AG09319 (cell line): Measurements from ENCODE around the gene CACNA2D3.

Source experiments
- DNase-seq: peaks from one replicate; pipeline ENCODE4 v3.0.0-alpha.2; 2010; ENCODE audit warnings: low read depth; ENCODE audit errors: extremely low read depth
- TF ChIP-seq, protein P1 (sequence below): IDR thresholded peaks from 2 replicates; pipeline ENCODE4 v1.5.1; 2011; ENCODE audit warnings: low read depth, mild to moderate bottlenecking, inconsistent platforms, low read length, moderate library complexity

The CACNA2D3 gene

DNA sequence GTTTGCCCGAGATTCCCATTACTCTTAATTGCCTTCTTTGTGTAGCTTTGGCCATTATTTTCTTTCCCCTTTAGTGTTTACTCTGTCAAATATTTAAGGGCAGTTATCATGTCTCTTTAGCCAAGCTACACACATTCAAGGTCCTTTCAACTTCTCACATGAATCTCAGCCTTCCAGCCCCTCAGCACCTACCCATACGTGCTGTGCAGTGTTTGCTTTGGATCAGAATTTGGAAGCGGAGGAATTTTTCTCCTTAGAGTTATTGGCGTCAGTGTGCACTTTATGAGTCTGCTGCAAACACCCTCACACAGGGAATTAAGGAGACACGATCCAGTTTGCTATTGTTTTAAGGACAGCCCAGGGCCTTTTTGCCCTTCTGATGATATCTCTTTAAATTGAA, 231.6 kb downstream of the CACNA2D3 start:
- DNase-seq, result no peak
- TF ChIP-seq, protein P1, sequence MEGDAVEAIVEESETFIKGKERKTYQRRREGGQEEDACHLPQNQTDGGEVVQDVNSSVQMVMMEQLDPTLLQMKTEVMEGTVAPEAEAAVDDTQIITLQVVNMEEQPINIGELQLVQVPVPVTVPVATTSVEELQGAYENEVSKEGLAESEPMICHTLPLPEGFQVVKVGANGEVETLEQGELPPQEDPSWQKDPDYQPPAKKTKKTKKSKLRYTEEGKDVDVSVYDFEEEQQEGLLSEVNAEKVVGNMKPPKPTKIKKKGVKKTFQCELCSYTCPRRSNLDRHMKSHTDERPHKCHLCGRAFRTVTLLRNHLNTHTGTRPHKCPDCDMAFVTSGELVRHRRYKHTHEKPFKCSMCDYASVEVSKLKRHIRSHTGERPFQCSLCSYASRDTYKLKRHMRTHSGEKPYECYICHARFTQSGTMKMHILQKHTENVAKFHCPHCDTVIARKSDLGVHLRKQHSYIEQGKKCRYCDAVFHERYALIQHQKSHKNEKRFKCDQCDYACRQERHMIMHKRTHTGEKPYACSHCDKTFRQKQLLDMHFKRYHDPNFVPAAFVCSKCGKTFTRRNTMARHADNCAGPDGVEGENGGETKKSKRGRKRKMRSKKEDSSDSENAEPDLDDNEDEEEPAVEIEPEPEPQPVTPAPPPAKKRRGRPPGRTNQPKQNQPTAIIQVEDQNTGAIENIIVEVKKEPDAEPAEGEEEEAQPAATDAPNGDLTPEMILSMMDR, result no peak

DNA sequence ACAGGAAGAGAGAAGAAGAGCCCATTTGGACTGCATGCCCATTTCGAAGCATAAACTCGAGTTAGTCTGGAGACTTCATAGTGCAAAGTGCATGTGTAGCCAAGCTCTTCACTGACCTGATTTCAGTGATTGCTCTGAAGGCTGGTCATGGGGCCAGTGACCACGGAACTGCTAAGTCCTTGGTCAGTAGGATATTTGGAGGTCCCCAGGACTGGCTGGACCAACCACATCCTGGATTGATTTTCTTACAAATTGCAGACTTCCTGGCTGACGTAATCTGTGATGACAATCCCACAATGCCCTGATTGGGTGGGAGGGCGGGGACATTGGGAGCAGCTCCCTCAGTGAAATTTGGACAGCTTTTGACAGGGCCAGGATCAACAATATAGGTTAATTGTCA, 233.4 kb downstream of the CACNA2D3 start:
- no peak for DNase-seq
- TF ChIP-seq, protein P1, result no peak

DNA sequence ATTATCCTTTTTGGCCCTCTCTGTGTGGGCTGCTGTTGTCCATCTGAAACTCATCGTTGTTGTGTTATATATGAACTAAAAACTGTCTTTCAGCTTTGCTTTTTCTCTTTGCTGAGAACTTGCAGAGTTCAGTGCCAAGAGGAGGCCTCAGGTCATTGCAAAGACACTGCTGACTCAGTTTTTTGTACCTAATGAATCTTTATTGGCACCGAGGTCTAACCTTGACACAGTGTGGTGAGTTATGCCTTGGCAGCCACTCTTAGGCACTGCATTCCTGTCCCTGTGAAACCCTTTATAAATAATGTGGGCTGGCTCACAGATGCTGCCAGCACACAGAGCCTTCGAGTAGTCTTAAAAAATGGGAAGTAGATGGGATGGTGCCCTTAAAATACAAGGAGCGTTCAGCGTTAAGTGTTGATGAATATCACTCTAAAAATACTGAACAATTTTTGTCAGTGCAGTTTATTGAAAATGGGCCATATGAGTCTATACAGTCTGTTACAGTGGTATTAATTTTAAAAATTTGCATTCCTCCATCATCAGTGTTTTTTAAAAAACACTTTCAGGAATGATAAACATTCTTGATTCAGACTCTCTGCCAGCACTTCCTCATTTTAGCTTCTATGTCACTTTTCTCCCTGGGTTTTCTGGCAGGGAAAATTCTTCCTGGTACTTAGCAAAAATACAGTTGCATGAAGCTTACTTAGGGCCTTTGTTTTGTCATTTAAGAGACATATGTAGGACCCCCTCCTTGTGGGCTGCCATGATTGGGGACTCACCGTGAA, 234.1 kb downstream of the CACNA2D3 start:
- TF ChIP-seq, protein P1, result no peak

GRCh38 chr3:54357301-54357700, 234.9 kb downstream of the CACNA2D3 start:
- TF ChIP-seq, protein P1, result no peak
- DNase-seq, result no peak

More for the DNA sequence above, 234.1 kb downstream of the CACNA2D3 start:
- DNase-seq, result no peak

DNA sequence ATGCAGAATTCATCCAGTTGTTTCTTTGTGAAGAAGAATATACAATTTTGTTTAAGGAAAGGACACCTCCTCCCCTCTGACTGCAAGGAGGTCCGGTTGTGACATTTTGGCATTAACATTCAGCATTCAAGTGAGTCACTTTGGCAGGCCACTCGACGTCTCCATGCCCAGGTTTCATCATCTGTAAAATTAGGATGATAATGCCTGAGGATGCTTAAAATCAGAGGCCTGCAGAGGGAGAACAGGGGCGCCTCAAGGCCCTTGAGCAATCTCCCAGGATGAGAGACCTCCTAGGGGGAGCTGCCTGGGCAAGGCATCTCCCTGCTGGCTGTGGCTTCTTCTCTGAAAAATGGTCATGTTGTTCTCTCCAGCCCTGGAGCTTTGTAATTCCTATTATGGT, 236.0 kb downstream of the CACNA2D3 start:
- TF ChIP-seq, protein P1, result no peak
- no peak for DNase-seq

GRCh38 chr3:54358969-54359694, 236.8 kb downstream of the CACNA2D3 start:
- no peak for DNase-seq
- TF ChIP-seq, protein P1, result no peak

DNA sequence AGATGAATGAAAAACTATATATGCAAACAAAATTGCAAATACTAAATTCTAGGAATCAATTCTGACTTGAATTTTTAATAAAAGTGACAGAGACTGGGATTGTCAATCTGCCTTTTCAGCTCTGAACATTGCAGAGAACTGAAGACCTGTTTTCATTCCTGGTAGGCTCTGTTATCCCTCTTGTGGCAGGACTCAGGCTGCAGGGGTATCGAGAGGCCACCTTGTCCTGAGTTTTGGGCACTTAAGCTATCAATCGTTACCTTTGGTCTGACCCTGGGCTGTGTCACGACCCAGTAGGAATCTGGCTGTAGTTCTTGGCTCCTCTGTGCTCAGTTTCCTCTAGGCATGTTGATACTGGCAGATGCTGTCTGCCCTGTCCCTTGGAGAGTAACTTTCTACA, 238.0 kb downstream of the CACNA2D3 start:
- TF ChIP-seq, protein P1, result no peak
- no peak for DNase-seq
